WTC11 (cell line): ENCODE data around the gene SREBF2. TPM values are rescaled to one million over a fixed set of nuclear protein-coding genes. Genes with fewer than 3 reads are reported as not detected.
A peak's percentile ranks its signal among the peaks of the same experiment; 100 is the strongest.

ENCODE experiments used
- ATAC-seq: fragments of 200-7000 bp; cut with Tn5 transposase; 2 replicates; pipeline ENCODE4 v1.10.0; 2021; ENCODE audit warnings: mild to moderate bottlenecking, moderate library complexity
- CTCF ChIA-PET: fragments of 300-600 bp; sonication (Branson Sonifier 250); formaldehyde crosslinking; loops from one replicate; lab custom pipeline; 2021; ENCODE audit warnings: antibody characterized with exemption; lab: Charles Lee
- POLR2A ChIA-PET: fragments of 350-600 bp; sonication (Branson Sonifier 250); formaldehyde crosslinking; loops from one replicate; lab custom pipeline; 2021; ENCODE audit warnings: antibody characterized with exemption; lab: Charles Lee
- DNase-seq: peaks from one replicate; pipeline ENCODE4 v3.0.0; 2021; ENCODE audit warnings: low spot score
- H3K27ac Mint-ChIP-seq: 2 replicates; pipeline ENCODE4 v1.8.0; 2021; ENCODE audit warnings: mixed read lengths
- H3K27me3 Mint-ChIP-seq: 2 replicates; pipeline ENCODE4 v1.8.0; 2021; ENCODE audit warnings: low read depth, mild to moderate bottlenecking, moderate library complexity, mixed read lengths
- H3K36me3 Mint-ChIP-seq: 2 replicates; pipeline ENCODE4 v1.8.0; 2021; ENCODE audit warnings: mixed read lengths
- H3K4me1 Mint-ChIP-seq: 2 replicates; pipeline ENCODE4 v1.8.0; 2022; ENCODE audit warnings: mixed read lengths
- H3K4me3 Mint-ChIP-seq: 2 replicates; pipeline ENCODE4 v1.8.0; 2021; ENCODE audit warnings: mild to moderate bottlenecking, moderate library complexity, mixed read lengths
- H3K9me3 Mint-ChIP-seq: 2 replicates; pipeline ENCODE4 v1.8.0; 2021; ENCODE audit warnings: mixed read lengths
- ARID4B ChIP-seq: sonication (generic); formaldehyde crosslinking; IDR thresholded peaks from 2 replicates; pipeline ENCODE4 v1.8.0; 2023; ENCODE audit warnings: missing genetic modification reagents, mild to moderate bottlenecking, borderline replicate concordance
- CBFB ChIP-seq: sonication (generic); formaldehyde crosslinking; IDR thresholded peaks from 2 replicates; pipeline ENCODE4 v1.8.1; 2022; ENCODE audit warnings: mild to moderate bottlenecking, low read depth, missing genetic modification reagents
- CREM ChIP-seq: sonication (generic); formaldehyde crosslinking; IDR thresholded peaks from 2 replicates; pipeline ENCODE4 v1.8.1; 2022; ENCODE audit warnings: mild to moderate bottlenecking, missing genetic modification reagents, moderate library complexity
- ELF4 ChIP-seq: sonication (generic); formaldehyde crosslinking; IDR thresholded peaks from 2 replicates; pipeline ENCODE4 v1.8.1; 2022; ENCODE audit warnings: low read depth, mild to moderate bottlenecking, moderate library complexity, missing genetic modification reagents
- ESRRA ChIP-seq: sonication (generic); formaldehyde crosslinking; IDR thresholded peaks from 2 replicates; pipeline ENCODE4 v1.8.1; 2022; ENCODE audit warnings: mild to moderate bottlenecking, missing genetic modification reagents, borderline replicate concordance
- FOXJ3 ChIP-seq: sonication (generic); formaldehyde crosslinking; IDR thresholded peaks from 2 replicates; pipeline ENCODE4 v1.9.0; 2021; ENCODE audit warnings: missing genetic modification reagents, mild to moderate bottlenecking, borderline replicate concordance
- GRHL2 ChIP-seq: fragments of 250-450 bp; sonication (Bioruptor Pico); IDR thresholded peaks from 2 replicates; pipeline ENCODE4 v1.8.0; 2022; ENCODE audit warnings: mild to moderate bottlenecking, moderate library complexity; ENCODE audit not compliant: insufficient replicate concordance, severe bottlenecking
- NR1H2 ChIP-seq: sonication (generic); formaldehyde crosslinking; IDR thresholded peaks from 2 replicates; pipeline ENCODE4 v1.9.0; 2021; ENCODE audit warnings: mild to moderate bottlenecking, moderate library complexity, missing genetic modification reagents
- ZNF416 ChIP-seq: fragments of 250-450 bp; sonication (Bioruptor Pico); IDR thresholded peaks from 2 replicates; pipeline ENCODE4 v1.9.0; 2021; ENCODE audit warnings: mild to moderate bottlenecking, inconsistent platforms
- ZNF425 ChIP-seq: fragments of 250-450 bp; sonication (Bioruptor Pico); conservative IDR thresholded peaks from 2 replicates; pipeline ENCODE4 v1.9.0; 2021; ENCODE audit warnings: mild to moderate bottlenecking
- total RNA-seq: library from RNA; stranded (reverse); gene quantifications from 3 replicates; pipeline ENCODE4 v1.2.3, GENCODE V29; 2021
- TF ChIP-seq, protein P1 (sequence below): fragments of 250-450 bp; sonication (Bioruptor Pico); IDR thresholded peaks from 2 replicates; pipeline ENCODE4 v1.9.0; 2021; ENCODE audit warnings: mild to moderate bottlenecking
- TF ChIP-seq, protein P2 (sequence below): fragments of 200-600 bp; IDR thresholded peaks from 2 replicates; pipeline ENCODE4 v1.8.0; 2022; ENCODE audit warnings: antibody characterized with exemption

Gene SREBF2
- total RNA-seq, 1 experiment from 2014 or later, result 151 TPM

- TF ChIP-seq ARID4B (peak; percentile 88), ESRRA (CRISPR knock-in tag) (peak; percentile 86; the same call in 1 of the 2 replicates), CBFB (peak; percentile 88; the same call in 1 of the 2 replicates), ZNF425 (no peak)
Measured at GRCh38 chr22:41800348-41801146, 32.4 kb upstream of the SREBF2 start, which contains the start of gene CCDC134 (continued).

DNA sequence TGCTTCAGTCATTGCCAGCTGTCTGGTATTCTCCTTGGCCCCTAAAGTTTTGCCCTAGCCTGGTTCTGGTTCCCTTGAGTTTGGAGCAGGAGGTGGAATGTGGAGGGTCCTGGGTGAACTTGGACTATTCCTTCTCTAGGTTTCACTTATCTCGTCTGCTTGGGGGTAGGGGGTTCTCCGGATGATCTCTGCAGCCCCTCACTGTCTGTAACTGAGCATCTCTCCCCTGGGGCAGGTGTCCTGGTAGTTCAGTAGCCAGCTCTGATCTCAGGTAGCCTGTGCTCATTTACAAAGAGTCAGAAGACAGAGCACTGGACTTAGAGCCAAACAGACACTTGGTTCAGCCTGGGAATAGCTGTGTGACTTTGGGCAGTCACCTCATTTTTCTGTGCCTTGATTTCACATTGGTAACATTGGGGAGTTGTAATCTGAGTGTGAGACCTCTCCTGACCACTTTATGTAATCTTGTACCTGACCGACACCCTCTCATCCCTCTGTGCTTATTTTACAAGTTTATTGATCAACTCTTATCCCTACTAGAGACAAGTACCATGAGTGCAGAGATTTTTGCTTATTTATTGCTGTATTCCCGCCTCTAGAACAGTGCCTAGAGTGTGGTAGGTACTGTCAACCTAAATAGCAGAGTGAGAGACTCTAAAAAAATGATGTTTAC, 31.6 kb upstream of the SREBF2 start:
- DNase-seq (no peak), ATAC-seq (no peak)
- peaks cover 7% of the 10 kb centered on the region for H3K36me3 Mint-ChIP-seq
- H3K27me3 Mint-ChIP-seq, result no peaks in the 10 kb centered on the region
- TF ChIP-seq CBFB, result no peak
- no peak for TF ChIP-seq GRHL2 (CRISPR knock-in tag)
- TF ChIP-seq CREM (CRISPR knock-in tag), result no peak
- TF ChIP-seq ZNF425, result no peak
- TF ChIP-seq, protein P1, sequence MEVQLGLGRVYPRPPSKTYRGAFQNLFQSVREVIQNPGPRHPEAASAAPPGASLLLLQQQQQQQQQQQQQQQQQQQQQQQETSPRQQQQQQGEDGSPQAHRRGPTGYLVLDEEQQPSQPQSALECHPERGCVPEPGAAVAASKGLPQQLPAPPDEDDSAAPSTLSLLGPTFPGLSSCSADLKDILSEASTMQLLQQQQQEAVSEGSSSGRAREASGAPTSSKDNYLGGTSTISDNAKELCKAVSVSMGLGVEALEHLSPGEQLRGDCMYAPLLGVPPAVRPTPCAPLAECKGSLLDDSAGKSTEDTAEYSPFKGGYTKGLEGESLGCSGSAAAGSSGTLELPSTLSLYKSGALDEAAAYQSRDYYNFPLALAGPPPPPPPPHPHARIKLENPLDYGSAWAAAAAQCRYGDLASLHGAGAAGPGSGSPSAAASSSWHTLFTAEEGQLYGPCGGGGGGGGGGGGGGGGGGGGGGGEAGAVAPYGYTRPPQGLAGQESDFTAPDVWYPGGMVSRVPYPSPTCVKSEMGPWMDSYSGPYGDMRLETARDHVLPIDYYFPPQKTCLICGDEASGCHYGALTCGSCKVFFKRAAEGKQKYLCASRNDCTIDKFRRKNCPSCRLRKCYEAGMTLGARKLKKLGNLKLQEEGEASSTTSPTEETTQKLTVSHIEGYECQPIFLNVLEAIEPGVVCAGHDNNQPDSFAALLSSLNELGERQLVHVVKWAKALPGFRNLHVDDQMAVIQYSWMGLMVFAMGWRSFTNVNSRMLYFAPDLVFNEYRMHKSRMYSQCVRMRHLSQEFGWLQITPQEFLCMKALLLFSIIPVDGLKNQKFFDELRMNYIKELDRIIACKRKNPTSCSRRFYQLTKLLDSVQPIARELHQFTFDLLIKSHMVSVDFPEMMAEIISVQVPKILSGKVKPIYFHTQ (CRISPR knock-in tag), result no peak
- no peak for TF ChIP-seq ELF4 (CRISPR knock-in tag)
- no peak for TF ChIP-seq NR1H2 (CRISPR knock-in tag)
- TF ChIP-seq ZNF416 (CRISPR knock-in tag), result no peak
- TF ChIP-seq, protein P2, sequence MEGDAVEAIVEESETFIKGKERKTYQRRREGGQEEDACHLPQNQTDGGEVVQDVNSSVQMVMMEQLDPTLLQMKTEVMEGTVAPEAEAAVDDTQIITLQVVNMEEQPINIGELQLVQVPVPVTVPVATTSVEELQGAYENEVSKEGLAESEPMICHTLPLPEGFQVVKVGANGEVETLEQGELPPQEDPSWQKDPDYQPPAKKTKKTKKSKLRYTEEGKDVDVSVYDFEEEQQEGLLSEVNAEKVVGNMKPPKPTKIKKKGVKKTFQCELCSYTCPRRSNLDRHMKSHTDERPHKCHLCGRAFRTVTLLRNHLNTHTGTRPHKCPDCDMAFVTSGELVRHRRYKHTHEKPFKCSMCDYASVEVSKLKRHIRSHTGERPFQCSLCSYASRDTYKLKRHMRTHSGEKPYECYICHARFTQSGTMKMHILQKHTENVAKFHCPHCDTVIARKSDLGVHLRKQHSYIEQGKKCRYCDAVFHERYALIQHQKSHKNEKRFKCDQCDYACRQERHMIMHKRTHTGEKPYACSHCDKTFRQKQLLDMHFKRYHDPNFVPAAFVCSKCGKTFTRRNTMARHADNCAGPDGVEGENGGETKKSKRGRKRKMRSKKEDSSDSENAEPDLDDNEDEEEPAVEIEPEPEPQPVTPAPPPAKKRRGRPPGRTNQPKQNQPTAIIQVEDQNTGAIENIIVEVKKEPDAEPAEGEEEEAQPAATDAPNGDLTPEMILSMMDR, result no peak
- no peak for TF ChIP-seq FOXJ3 (CRISPR knock-in tag)
- TF ChIP-seq, all 79 proteins: peak for 0
- CTCF ChIA-PET, result interaction anchor here (0.9 to 3.2 kb wide), 12 partner anchors 24 to 290 kb away, joined by 3 to 76 read pairs (median 6); partner anchors contain the start of genes CENPM, MEI1 and NDUFA6
- POLR2A ChIA-PET, result interaction anchor here (0.5 to 2.5 kb wide), 13 partner anchors 23 to 289 kb away, joined by 3 to 21 read pairs (median 5); partner anchors contain the start of genes CENPM and SREBF2
- peak overlapping the region; percentile 96 for H3K4me3 Mint-ChIP-seq
- peaks cover 30% of the 10 kb centered on the region for H3K4me1 Mint-ChIP-seq
- peak overlapping the region; percentile 83 for H3K27ac Mint-ChIP-seq
- H3K9me3 Mint-ChIP-seq, result no peaks in the 10 kb centered on the region
